HepG2 (cell line): Measurements from ENCODE around the gene MTFP1. TPM values are rescaled to one million over a fixed set of nuclear protein-coding genes. Genes with fewer than 3 reads are reported as not detected.

ENCODE experiments used
- ATRX ChIP-seq: sonication (generic); formaldehyde crosslinking; IDR thresholded peaks from 2 replicates; pipeline ENCODE4 v1.4.0; 2020; ENCODE audit warnings: missing genetic modification reagents, borderline replicate concordance
- ETV6 ChIP-seq: sonication (generic); formaldehyde crosslinking; conservative IDR thresholded peaks from 2 replicates; pipeline ENCODE4 v1.4.0; 2020; ENCODE audit warnings: missing genetic modification reagents
- FOXK1 ChIP-seq: sonication (generic); formaldehyde crosslinking; IDR thresholded peaks from 2 replicates; pipeline ENCODE4 v1.4.0; 2020; ENCODE audit warnings: low read depth, missing genetic modification reagents, borderline replicate concordance
- HDAC1 ChIP-seq: sonication (generic); formaldehyde crosslinking; IDR thresholded peaks from 2 replicates; pipeline ENCODE4 v1.5.1; 2020; ENCODE audit warnings: mild to moderate bottlenecking, missing genetic modification reagents
- MATR3 ChIP-seq: sonication (generic); formaldehyde crosslinking; IDR thresholded peaks from 2 replicates; pipeline ENCODE4 v1.4.0; 2020; ENCODE audit warnings: missing genetic modification reagents
- MED13 ChIP-seq: sonication (generic); formaldehyde crosslinking; IDR thresholded peaks from 2 replicates; pipeline ENCODE4 v1.5.0; 2020; ENCODE audit warnings: missing genetic modification reagents
- MIER2 ChIP-seq: IDR thresholded peaks from 2 replicates; pipeline ENCODE4 v1.6.1; 2016; ENCODE audit warnings: missing biosample characterization, missing genetic modification reagents
- MTF2 ChIP-seq: sonication (generic); formaldehyde crosslinking; IDR thresholded peaks from 2 replicates; pipeline ENCODE4 v1.5.0; 2020; ENCODE audit warnings: missing genetic modification reagents, borderline replicate concordance
- PAF1 ChIP-seq: IDR thresholded peaks from 2 replicates; pipeline ENCODE4 v1.6.1; 2016; ENCODE audit warnings: missing genetic modification reagents, missing compliant biosample characterization
- RAD51 ChIP-seq: fragments of 450-650 bp; IDR thresholded peaks from 2 replicates; pipeline ENCODE4 v1.6.1; 2016; ENCODE audit warnings: borderline replicate concordance
- RBM22 ChIP-seq: fragments of 200-400 bp; formaldehyde crosslinking; optimal IDR thresholded peaks from 2 replicates; pipeline ENCODE3; 2017; ENCODE audit warnings: mild to moderate bottlenecking, low read length, moderate library complexity
- REL ChIP-seq: sonication (generic); formaldehyde crosslinking; conservative IDR thresholded peaks from 2 replicates; pipeline ENCODE4 v1.8.0; 2022; ENCODE audit warnings: mild to moderate bottlenecking, missing genetic modification reagents, moderate library complexity
- TGIF2 ChIP-seq: IDR thresholded peaks from 2 replicates; pipeline ENCODE4 v1.6.1; 2016; ENCODE audit warnings: control low read depth, missing compliant biosample characterization
- YEATS2 ChIP-seq: sonication (generic); formaldehyde crosslinking; IDR thresholded peaks from 2 replicates; pipeline ENCODE4 v1.4.0; 2020; ENCODE audit warnings: missing genetic modification reagents, borderline replicate concordance
- ZBTB38 ChIP-seq: sonication (generic); formaldehyde crosslinking; IDR thresholded peaks from 2 replicates; pipeline ENCODE4 v1.5.1; 2020; ENCODE audit warnings: mild to moderate bottlenecking, missing genetic modification reagents
- ZFP37 ChIP-seq: sonication (generic); formaldehyde crosslinking; IDR thresholded peaks from 2 replicates; pipeline ENCODE4 v1.4.0; 2020; ENCODE audit warnings: missing genetic modification reagents, borderline replicate concordance
- ZNF329 ChIP-seq: sonication (generic); formaldehyde crosslinking; IDR thresholded peaks from 2 replicates; pipeline ENCODE4 v1.9.0; 2021; ENCODE audit warnings: low read depth, mild to moderate bottlenecking, missing genetic modification reagents
- ZNF333 ChIP-seq: sonication (generic); formaldehyde crosslinking; IDR thresholded peaks from 2 replicates; pipeline ENCODE4 v1.4.0; 2020; ENCODE audit warnings: mild to moderate bottlenecking, missing genetic modification reagents, borderline replicate concordance
- ZNF350 ChIP-seq: sonication (generic); formaldehyde crosslinking; IDR thresholded peaks from 2 replicates; pipeline ENCODE4 v1.4.0; 2020; ENCODE audit warnings: mild to moderate bottlenecking, low read depth, missing genetic modification reagents, borderline replicate concordance
- ZNF614 ChIP-seq: IDR thresholded peaks from 2 replicates; pipeline ENCODE4 v1.6.1; 2018; ENCODE audit warnings: missing biosample characterization, missing genetic modification reagents, inconsistent platforms, borderline replicate concordance
- ZNF720 ChIP-seq: sonication (generic); formaldehyde crosslinking; IDR thresholded peaks from 2 replicates; pipeline ENCODE4 v1.4.0; 2020; ENCODE audit warnings: missing genetic modification reagents
- polyA plus RNA-seq, 8 experiments: library from polyadenylated mRNA; depleted of rRNA in 3 of 8; stranded (reverse) in 7 of 8; unstranded in 1 of 8; fragments of >200 nt; fragmentation: Illumina TruSeq in 4 of 8; extraction: Trizol in 4 of 8; gene quantifications; 2 replicates each; pipeline versions ENCODE4 v1.2.1 to v1.2.3, GENCODE V29; 2011 to 2016; ENCODE audit warnings: low read depth in 4 of 8, missing spikeins in 1 of 8, mixed read lengths in 1 of 8; ENCODE audit not compliant: insufficient read depth in 1 of 8
- total RNA-seq, 5 experiments: library from RNA; depleted of rRNA; stranded (reverse); fragments of >200 nt; fragmentation: Illumina TruSeq; extraction: Trizol; gene quantifications; 2 replicates each; pipeline ENCODE4 v1.2.3, GENCODE V29; 2016; ENCODE audit warnings: low read depth in 1 of 5
- TF ChIP-seq, protein P1 (sequence below): sonication (generic); formaldehyde crosslinking; IDR thresholded peaks from 2 replicates; pipeline ENCODE4 v1.9.0; 2021; ENCODE audit warnings: missing genetic modification reagents, mild to moderate bottlenecking, borderline replicate concordance
- TF ChIP-seq, protein P2 (sequence below): IDR thresholded peaks from 2 replicates; pipeline ENCODE4 v1.6.1; 2018; ENCODE audit warnings: missing genetic modification reagents
- TF ChIP-seq, protein P3 (sequence below): sonication (generic); formaldehyde crosslinking; IDR thresholded peaks from 2 replicates; pipeline ENCODE4 v1.4.0; 2020; ENCODE audit warnings: mild to moderate bottlenecking, missing genetic modification reagents, borderline replicate concordance
- TF ChIP-seq, protein P4 (sequence below): sonication (generic); formaldehyde crosslinking; IDR thresholded peaks from 2 replicates; pipeline ENCODE4 v1.5.0; 2020; ENCODE audit warnings: missing genetic modification reagents

The MTFP1 gene
- total and polyA plus RNA-seq, 2 of the 13 experiments (the other 11 are each of a cell fraction or from before 2014, with no cell fraction given) = 29.5 to 45.6 TPM

DNA sequence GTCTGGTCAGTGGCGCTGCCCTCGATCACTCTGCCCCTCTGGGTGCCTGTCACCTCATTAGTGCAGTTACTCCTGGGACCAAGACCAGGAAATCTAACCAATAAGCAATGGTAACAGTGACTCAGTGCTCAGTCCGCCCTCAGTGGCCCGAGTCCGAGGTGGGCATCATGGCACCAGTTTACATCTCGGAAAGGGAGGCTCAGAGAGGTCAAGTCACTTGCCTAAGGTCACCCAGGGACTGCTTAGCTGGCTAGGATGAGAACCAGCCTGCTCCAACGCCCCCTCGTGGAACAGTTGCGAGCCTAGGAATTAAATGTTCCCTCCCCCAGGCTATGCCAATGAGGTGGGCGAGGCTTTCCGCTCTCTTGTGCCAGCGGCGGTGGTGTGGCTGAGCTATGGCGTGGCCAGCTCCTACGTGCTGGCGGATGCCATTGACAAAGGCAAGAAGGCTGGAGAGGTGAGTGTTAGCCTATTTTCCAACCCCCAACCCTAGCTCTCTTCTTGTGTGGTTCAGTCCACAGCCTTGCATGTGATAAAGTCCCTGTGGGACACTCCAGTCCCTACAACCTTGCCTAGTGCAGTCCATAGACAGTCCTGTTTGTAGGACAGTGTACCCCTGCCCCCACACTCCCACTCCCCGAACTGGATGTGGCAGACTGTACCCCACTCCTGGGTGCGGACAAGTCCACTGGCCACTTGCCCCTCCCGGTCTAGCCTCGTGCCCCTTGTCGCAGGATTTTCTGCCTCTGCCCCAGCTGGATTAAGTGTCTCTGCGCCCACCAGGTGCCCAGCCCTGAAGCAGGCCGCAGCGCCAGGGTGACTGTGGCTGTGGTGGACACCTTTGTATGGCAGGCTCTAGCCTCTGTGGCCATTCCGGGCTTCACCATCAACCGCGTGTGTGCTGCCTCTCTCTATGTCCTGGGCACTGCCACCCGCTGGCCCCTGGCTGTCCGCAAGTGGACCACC, 1.1 kb downstream of the MTFP1 start (continued):
- no peak for TF ChIP-seq ATRX (CRISPR knock-in tag)
- no peak for TF ChIP-seq TGIF2 (CRISPR knock-in tag)
- peak; percentile 29; the same call in 1 of the 2 replicates for TF ChIP-seq ZBTB38 (CRISPR knock-in tag)
- 0 out of 2 replicates have a peak, but pooled peaks have one; percentile 32 for TF ChIP-seq ZNF350
- TF ChIP-seq REL (CRISPR knock-in tag) = no peak
- TF ChIP-seq MIER2 = no peak
- TF ChIP-seq, protein P1, sequence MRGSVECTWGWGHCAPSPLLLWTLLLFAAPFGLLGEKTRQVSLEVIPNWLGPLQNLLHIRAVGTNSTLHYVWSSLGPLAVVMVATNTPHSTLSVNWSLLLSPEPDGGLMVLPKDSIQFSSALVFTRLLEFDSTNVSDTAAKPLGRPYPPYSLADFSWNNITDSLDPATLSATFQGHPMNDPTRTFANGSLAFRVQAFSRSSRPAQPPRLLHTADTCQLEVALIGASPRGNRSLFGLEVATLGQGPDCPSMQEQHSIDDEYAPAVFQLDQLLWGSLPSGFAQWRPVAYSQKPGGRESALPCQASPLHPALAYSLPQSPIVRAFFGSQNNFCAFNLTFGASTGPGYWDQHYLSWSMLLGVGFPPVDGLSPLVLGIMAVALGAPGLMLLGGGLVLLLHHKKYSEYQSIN = no peak
- TF ChIP-seq RBM22 = no peak
- TF ChIP-seq ZNF720 = no peak
- TF ChIP-seq, protein P2, sequence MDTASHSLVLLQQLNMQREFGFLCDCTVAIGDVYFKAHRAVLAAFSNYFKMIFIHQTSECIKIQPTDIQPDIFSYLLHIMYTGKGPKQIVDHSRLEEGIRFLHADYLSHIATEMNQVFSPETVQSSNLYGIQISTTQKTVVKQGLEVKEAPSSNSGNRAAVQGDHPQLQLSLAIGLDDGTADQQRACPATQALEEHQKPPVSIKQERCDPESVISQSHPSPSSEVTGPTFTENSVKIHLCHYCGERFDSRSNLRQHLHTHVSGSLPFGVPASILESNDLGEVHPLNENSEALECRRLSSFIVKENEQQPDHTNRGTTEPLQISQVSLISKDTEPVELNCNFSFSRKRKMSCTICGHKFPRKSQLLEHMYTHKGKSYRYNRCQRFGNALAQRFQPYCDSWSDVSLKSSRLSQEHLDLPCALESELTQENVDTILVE (CRISPR knock-in tag) = no peak
- no peak for TF ChIP-seq ZNF329
- no peak for TF ChIP-seq ZFP37 (CRISPR knock-in tag)
- no peak for TF ChIP-seq PAF1 (CRISPR knock-in tag)
- TF ChIP-seq ZNF333 (CRISPR knock-in tag) = no peak
- no peak for TF ChIP-seq MED13 (CRISPR knock-in tag)
- no peak for TF ChIP-seq YEATS2
- no peak for TF ChIP-seq HDAC1 (CRISPR knock-in tag)
- TF ChIP-seq MATR3 (CRISPR knock-in tag) = no peak
- TF ChIP-seq, protein P3, sequence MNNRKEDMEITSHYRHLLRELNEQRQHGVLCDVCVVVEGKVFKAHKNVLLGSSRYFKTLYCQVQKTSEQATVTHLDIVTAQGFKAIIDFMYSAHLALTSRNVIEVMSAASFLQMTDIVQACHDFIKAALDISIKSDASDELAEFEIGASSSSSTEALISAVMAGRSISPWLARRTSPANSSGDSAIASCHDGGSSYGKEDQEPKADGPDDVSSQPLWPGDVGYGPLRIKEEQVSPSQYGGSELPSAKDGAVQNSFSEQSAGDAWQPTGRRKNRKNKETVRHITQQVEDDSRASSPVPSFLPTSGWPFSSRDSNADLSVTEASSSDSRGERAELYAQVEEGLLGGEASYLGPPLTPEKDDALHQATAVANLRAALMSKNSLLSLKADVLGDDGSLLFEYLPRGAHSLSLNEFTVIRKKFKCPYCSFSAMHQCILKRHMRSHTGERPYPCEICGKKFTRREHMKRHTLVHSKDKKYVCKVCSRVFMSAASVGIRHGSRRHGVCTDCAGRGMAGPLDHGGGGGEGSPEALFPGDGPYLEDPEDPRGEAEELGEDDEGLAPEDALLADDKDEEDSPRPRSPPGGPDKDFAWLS (CRISPR knock-in tag) = no peak
- no peak for TF ChIP-seq MTF2 (CRISPR knock-in tag)
- TF ChIP-seq, protein P4, sequence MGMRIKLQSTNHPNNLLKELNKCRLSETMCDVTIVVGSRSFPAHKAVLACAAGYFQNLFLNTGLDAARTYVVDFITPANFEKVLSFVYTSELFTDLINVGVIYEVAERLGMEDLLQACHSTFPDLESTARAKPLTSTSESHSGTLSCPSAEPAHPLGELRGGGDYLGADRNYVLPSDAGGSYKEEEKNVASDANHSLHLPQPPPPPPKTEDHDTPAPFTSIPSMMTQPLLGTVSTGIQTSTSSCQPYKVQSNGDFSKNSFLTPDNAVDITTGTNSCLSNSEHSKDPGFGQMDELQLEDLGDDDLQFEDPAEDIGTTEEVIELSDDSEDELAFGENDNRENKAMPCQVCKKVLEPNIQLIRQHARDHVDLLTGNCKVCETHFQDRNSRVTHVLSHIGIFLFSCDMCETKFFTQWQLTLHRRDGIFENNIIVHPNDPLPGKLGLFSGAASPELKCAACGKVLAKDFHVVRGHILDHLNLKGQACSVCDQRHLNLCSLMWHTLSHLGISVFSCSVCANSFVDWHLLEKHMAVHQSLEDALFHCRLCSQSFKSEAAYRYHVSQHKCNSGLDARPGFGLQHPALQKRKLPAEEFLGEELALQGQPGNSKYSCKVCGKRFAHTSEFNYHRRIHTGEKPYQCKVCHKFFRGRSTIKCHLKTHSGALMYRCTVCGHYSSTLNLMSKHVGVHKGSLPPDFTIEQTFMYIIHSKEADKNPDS (CRISPR knock-in tag) = no peak
- TF ChIP-seq FOXK1 (CRISPR knock-in tag) = no peak
- TF ChIP-seq ZNF614 (CRISPR knock-in tag) = no peak
- no peak for TF ChIP-seq RAD51
- TF ChIP-seq ETV6 = no peak
